PC-9 (cell line): Measurements from ENCODE around the gene HNRNPC. TPM values are rescaled to one million over a fixed set of nuclear protein-coding genes. Genes with fewer than 3 reads are reported as not detected.

Experiments used
- BruUV-seq: library from RNA; stranded (reverse); fragments of 400-500 nt; replicated peaks from 2 replicates; lab custom pipeline; 2021; lab: Mats Ljungman, UMichigan
- CTCF ChIA-PET: fragments of 300-600 bp; sonication (Branson Sonifier 250); formaldehyde crosslinking; loops from one replicate; lab custom pipeline; 2022; ENCODE audit warnings: antibody characterized with exemption; lab: Charles Lee
- POLR2A ChIA-PET: fragments of 300-600 bp; sonication (Branson Sonifier 250); formaldehyde crosslinking; loops from one replicate; lab custom pipeline; 2022; ENCODE audit warnings: antibody characterized with exemption; ENCODE audit not compliant: unreplicated experiment; lab: Charles Lee
- DNase-seq, 2 experiments: peaks; one replicate each; pipeline versions ENCODE4 v3.0.0 to v3.0.0-alpha.2; 2015 to 2022; ENCODE audit warnings: mixed read lengths in 1 of 2
- H2AFZ ChIP-seq: fragments of 200-600 bp; sonication (generic); 2 replicates; pipeline ENCODE4 v1.8.1; 2017; ENCODE audit warnings: antibody characterized with exemption
- H3F3A ChIP-seq: fragments of 200-600 bp; sonication (generic); 2 replicates; pipeline ENCODE4 v1.8.1; 2017; ENCODE audit warnings: antibody characterized with exemption, mild to moderate bottlenecking, low read depth; ENCODE audit not compliant: insufficient read depth
- H3K27ac ChIP-seq: fragments of 200-600 bp; sonication (generic); 2 replicates; pipeline ENCODE4 v1.6.1; 2016; ENCODE audit warnings: mixed run types
- H3K27me3 ChIP-seq: fragments of 200-600 bp; sonication (generic); 2 replicates; pipeline ENCODE4 v1.6.1; 2016; ENCODE audit warnings: low read depth, mixed run types; ENCODE audit not compliant: insufficient read depth
- H3K36me3 ChIP-seq: fragments of 200-600 bp; sonication (generic); 2 replicates; pipeline ENCODE4 v1.6.1; 2016; ENCODE audit warnings: low read depth, mixed run types
- H3K4me1 ChIP-seq: fragments of 200-600 bp; sonication (generic); replicated peaks from 2 replicates; pipeline ENCODE4 v1.6.1; 2016; ENCODE audit warnings: mixed run types; ENCODE audit not compliant: insufficient read depth
- H3K4me2 ChIP-seq: fragments of 200-600 bp; sonication (generic); 2 replicates; pipeline ENCODE4 v1.6.1; 2017; ENCODE audit warnings: mixed run types
- H3K4me3 ChIP-seq: fragments of 200-600 bp; sonication (generic); 2 replicates; pipeline ENCODE4 v1.6.1; 2016; ENCODE audit warnings: mixed run types
- H3K79me2 ChIP-seq: fragments of 200-600 bp; sonication (generic); 2 replicates; pipeline ENCODE4 v1.6.1; 2017; ENCODE audit warnings: low read depth, mixed run types
- H3K9me2 ChIP-seq: fragments of 200-600 bp; sonication (generic); 2 replicates; pipeline ENCODE4 v1.8.1; 2017; ENCODE audit warnings: mild to moderate bottlenecking; ENCODE audit not compliant: insufficient read depth
- H3K9me3 ChIP-seq: fragments of 200-600 bp; sonication (generic); 2 replicates; pipeline ENCODE4 v1.8.1; 2016; ENCODE audit warnings: low read depth; ENCODE audit not compliant: insufficient read depth
- H4K20me1 ChIP-seq: fragments of 200-600 bp; sonication (generic); 2 replicates; pipeline ENCODE4 v1.8.1; 2017; ENCODE audit not compliant: insufficient read depth
- EZH2 ChIP-seq: fragments of 200-600 bp; sonication (generic); IDR thresholded peaks from 2 replicates; pipeline ENCODE4 v1.8.0; 2017; ENCODE audit warnings: antibody characterized with exemption, low read depth
- intact Hi-C: fragments of 100-400 bp; cut with micrococcal nuclease; formaldehyde crosslinking; loops from one replicate; pipeline ENCODE4 v1.10.0; 2022; ENCODE audit not compliant: unreplicated experiment
- total RNA-seq: library from RNA; stranded (reverse); gene quantifications from 2 replicates; pipeline ENCODE4 v1.2.3, GENCODE V29; 2021
- TF ChIP-seq, protein P1 (sequence below): fragments of 200-600 bp; sonication (generic); conservative IDR thresholded peaks from 2 replicates; pipeline ENCODE4 v1.6.1; 2017; ENCODE audit warnings: mixed run types, antibody characterized with exemption, mild to moderate bottlenecking, moderate library complexity

The HNRNPC gene
- total RNA-seq, 1 experiment from 2014 or later = 550 TPM

DNA sequence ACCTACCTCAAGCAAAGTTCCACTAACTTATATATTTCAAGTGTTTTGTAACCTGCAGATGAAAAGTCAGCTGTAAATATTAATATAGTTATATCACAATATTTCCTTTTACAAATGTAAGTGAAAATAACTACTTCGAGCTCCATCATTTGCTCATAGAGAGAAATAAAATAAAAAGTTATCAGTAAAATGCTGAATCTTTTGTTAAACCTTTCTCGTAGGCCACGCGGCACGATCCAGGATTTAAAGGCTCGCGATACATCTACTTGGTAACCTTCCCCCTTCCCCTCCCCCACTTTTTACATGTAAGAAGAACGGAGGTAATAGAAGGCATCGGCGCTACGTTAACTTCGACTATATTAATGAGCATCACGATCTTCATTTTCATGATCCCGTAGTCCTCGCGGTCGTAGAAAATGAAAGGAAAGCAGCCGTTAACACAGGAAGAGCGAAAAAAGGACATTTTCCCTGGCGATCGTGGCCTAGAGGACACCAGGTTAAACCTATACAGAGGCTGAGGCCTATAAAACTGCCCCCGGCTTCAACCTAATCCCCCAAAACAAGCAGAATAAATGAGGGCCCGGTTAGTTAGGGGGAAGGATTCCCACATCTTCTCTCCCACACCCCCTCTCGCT lies 508 bp downstream of the HNRNPC start:
- intact Hi-C loops = loop anchor here (1.0 to 10.0 kb wide), 2 partner anchors 40 to 116 kb away; partner anchors contain the start of gene SUPT16H
- Histone ChIP-seq H3K4me3 (peak overlapping the region; percentile 94), H4K20me1 (peaks cover 52% of the 10 kb centered on the region), H3K27me3 (no peaks in the 10 kb centered on the region), H3K36me3 (peaks cover 46% of the 10 kb centered on the region), H3K4me2 (peak overlapping the region; percentile 100), H3K27ac (peak overlapping the region; percentile 81), H3K4me1 (peaks cover 33% of the 10 kb centered on the region), H3K79me2 (peaks cover 56% of the 10 kb centered on the region), H3K9me2 (no peaks in the 10 kb centered on the region), H3F3A (peaks cover 47% of the 10 kb centered on the region), H2AFZ (no peak overlapping the region), H3K9me3 (no peaks in the 10 kb centered on the region)
- CTCF ChIA-PET = no interaction called here
- DNase-seq = no peak
- POLR2A ChIA-PET = no interaction called here
- TF ChIP-seq, protein P1, sequence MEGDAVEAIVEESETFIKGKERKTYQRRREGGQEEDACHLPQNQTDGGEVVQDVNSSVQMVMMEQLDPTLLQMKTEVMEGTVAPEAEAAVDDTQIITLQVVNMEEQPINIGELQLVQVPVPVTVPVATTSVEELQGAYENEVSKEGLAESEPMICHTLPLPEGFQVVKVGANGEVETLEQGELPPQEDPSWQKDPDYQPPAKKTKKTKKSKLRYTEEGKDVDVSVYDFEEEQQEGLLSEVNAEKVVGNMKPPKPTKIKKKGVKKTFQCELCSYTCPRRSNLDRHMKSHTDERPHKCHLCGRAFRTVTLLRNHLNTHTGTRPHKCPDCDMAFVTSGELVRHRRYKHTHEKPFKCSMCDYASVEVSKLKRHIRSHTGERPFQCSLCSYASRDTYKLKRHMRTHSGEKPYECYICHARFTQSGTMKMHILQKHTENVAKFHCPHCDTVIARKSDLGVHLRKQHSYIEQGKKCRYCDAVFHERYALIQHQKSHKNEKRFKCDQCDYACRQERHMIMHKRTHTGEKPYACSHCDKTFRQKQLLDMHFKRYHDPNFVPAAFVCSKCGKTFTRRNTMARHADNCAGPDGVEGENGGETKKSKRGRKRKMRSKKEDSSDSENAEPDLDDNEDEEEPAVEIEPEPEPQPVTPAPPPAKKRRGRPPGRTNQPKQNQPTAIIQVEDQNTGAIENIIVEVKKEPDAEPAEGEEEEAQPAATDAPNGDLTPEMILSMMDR = no peak
- no peak for TF ChIP-seq EZH2
- BruUV-seq = TSS peak; percentile 58

DNA sequence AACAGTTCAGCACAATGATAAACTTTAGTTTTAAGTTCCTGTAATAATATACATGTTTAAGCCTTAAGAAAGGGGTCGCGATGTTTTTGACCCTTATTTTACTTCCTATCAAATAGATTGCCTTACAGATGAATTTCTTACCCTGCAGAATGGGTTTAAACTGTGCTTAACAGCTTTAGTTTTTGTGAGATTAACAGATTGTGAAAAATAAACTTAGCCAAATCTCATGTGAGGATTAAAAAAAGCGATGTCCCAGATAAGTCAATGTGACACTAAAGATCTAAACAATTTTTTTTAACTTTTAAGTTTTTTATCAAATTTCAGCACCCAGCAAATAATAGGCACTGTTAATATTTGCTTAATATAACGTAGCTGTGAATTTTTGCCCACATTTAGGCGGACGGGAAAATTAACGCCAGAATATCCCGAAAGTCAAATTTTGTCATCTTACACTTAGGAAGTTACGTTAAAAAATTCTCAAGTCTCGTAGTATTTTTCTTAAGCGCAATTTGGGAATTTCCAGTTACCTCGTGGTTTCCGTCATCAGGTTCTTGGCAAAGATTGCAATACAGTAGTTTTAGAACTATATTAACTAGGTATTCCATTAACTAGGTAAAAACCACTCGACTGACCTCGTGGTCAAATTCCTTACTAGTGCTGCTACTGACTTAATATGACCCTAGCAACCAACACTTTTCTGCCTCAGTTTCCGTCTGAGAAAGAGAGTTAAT lies 1.2 kb downstream of the HNRNPC start:
- H3K27me3 ChIP-seq = no peaks in the 10 kb centered on the region
- H3K4me2 ChIP-seq = peak overlapping the region; percentile 100
- POLR2A ChIA-PET = no interaction called here
- no peaks in the 10 kb centered on the region for H3K9me3 ChIP-seq
- peak overlapping the region; percentile 94 for H3K4me3 ChIP-seq
- peaks cover 39% of the 10 kb centered on the region for H3K4me1 ChIP-seq
- H3K27ac ChIP-seq = peak overlapping the region; percentile 81
- peaks cover 52% of the 10 kb centered on the region for H3K36me3 ChIP-seq
- CTCF ChIA-PET = no interaction called here
- peaks cover 59% of the 10 kb centered on the region for H4K20me1 ChIP-seq
- no peak overlapping the region for H2AFZ ChIP-seq
- H3K9me2 ChIP-seq = no peaks in the 10 kb centered on the region
- BruUV-seq = no TSS peak
- peaks cover 54% of the 10 kb centered on the region for H3F3A ChIP-seq
- H3K79me2 ChIP-seq = peaks cover 62% of the 10 kb centered on the region
- DNase-seq = no peak
- TF ChIP-seq EZH2 = no peak
- TF ChIP-seq, protein P1 = no peak
- intact Hi-C loops = loop anchor here (10.0 kb wide), 1 partner anchor 117 kb away; the partner anchor contains the start of gene SUPT16H

DNA sequence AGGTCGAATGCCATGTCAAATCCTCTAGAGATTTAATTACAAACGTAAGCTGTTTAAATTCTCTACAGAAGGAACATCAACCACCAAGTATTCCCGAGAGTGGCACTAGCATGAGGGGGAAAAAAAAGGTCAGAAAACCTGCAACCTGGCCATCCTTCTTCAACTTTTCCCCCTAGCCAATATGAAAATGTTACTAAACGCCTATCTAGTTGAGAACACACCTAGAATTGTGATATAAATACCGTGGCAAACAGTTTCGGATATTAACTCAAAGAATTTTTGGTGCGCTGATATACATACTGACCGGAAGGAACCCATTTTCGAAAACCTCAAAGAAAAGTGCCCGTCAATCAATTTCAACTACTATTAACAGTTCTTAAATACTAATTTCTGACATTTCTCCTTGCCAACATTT lies 1.8 kb downstream of the HNRNPC start:
- Histone ChIP-seq H3K79me2 (peaks cover 68% of the 10 kb centered on the region), H3K27me3 (no peaks in the 10 kb centered on the region), H3K4me1 (peaks cover 46% of the 10 kb centered on the region), H4K20me1 (peaks cover 65% of the 10 kb centered on the region), H2AFZ (no peak overlapping the region), H3K9me3 (no peaks in the 10 kb centered on the region), H3K4me3 (peak overlapping the region; percentile 94), H3K27ac (peak overlapping the region; percentile 81), H3K36me3 (peaks cover 57% of the 10 kb centered on the region), H3K9me2 (no peaks in the 10 kb centered on the region), H3F3A (peaks cover 59% of the 10 kb centered on the region), H3K4me2 (peak overlapping the region; percentile 100)
- POLR2A ChIA-PET = interaction anchor here (0.7 kb wide), 1 partner anchor 52 kb away, joined by 5 read pairs; no protein-coding TSS in a partner anchor
- no TSS peak for BruUV-seq
- DNase-seq = no peak
- TF ChIP-seq, protein P1 = no peak
- TF ChIP-seq EZH2 = no peak
- intact Hi-C loops = loop anchor here (10.0 kb wide), 1 partner anchor 117 kb away; the partner anchor contains the start of gene SUPT16H
- CTCF ChIA-PET = interaction anchor here (0.6 kb wide), 1 partner anchor 15 kb away, joined by 3 read pairs; no protein-coding TSS in a partner anchor
